ENCODE data around the gene POLE. TPM values are rescaled to one million over a fixed set of nuclear protein-coding genes. Genes with fewer than 3 reads are reported as not detected.

Gene POLE
- total RNA-seq, 4 donors from 2014 or later, result 15.8 to 60.8 (median 27.1) TPM

DNA sequence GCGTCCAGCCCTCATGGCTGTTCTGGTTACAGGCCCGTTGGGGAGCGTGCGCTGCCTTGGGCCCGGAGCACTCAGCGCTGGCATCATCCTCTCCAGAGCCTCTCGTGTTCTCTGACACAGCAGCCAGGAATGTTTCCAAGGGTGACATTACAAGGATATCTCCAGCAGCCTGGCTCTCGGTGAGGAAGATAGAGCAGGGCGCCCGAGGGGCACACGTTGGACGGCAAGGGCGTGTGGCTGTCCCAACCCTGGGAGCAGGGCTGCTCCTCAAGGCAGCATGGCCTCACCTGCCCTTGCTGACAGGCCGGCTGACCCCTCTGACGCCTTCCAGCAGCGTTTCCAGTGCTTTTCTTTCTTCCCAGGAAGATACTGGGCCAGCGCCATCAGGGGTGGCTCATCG lies 91.1 kb downstream of the POLE start:
- ATAC-seq (ENCODE audit: low FRiP score), result no peak
- DNase-seq (ENCODE audit: low spot score), result no peak
- TF ChIP-seq, protein P1, sequence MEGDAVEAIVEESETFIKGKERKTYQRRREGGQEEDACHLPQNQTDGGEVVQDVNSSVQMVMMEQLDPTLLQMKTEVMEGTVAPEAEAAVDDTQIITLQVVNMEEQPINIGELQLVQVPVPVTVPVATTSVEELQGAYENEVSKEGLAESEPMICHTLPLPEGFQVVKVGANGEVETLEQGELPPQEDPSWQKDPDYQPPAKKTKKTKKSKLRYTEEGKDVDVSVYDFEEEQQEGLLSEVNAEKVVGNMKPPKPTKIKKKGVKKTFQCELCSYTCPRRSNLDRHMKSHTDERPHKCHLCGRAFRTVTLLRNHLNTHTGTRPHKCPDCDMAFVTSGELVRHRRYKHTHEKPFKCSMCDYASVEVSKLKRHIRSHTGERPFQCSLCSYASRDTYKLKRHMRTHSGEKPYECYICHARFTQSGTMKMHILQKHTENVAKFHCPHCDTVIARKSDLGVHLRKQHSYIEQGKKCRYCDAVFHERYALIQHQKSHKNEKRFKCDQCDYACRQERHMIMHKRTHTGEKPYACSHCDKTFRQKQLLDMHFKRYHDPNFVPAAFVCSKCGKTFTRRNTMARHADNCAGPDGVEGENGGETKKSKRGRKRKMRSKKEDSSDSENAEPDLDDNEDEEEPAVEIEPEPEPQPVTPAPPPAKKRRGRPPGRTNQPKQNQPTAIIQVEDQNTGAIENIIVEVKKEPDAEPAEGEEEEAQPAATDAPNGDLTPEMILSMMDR (IDR thresholded peaks at IDR 0.05), result no peak

DNA sequence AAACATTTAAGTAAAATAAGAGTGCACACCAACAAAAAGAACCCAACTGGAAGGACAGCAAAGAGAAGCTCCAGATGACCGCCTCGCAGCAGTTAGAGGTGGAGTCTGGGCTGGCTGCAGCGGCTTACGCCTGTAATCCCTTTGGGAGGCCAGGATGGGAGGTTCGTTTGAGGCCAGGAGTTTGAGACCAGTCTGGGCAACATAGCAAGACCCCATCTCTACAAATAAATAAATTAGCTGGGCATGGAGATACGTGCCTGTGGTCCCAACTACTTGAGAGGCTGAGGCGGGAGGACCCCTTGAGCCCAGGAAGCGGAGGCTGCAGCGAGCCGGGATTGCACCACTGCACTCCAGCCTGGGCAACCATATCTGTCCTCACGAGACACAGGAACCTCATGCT lies 92.0 kb downstream of the POLE start:
- TF ChIP-seq, protein P1 (IDR thresholded peaks at IDR 0.05), result no peak
- no peak for DNase-seq (ENCODE audit: low spot score)
- ATAC-seq (ENCODE audit: low FRiP score), result no peak

DNA sequence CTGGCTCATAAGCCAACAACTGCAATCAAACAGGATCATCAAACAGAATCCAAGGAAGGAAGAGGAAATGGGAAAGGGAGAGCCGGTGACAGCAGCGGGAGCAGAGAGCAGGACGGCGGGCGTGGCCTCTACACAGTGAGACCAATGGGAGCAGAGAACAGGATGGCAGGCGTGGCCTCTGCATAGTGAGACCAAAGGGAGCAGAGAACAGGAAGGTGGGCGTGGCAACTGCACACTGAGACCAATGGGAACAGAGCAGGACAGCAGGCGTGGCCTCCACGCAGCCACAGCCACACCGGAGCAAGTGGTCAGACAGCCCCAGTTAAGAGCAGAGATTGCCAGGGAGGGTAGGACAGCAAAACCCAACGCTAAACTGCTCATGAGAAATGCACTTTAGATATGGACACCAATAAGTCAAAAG lies 93.2 kb downstream of the POLE start:
- TF ChIP-seq, protein P1 (IDR thresholded peaks at IDR 0.05), result no peak
- peak; percentile 86 for DNase-seq (ENCODE audit: low spot score)
- ATAC-seq (ENCODE audit: low FRiP score), result peak; percentile 96

DNA sequence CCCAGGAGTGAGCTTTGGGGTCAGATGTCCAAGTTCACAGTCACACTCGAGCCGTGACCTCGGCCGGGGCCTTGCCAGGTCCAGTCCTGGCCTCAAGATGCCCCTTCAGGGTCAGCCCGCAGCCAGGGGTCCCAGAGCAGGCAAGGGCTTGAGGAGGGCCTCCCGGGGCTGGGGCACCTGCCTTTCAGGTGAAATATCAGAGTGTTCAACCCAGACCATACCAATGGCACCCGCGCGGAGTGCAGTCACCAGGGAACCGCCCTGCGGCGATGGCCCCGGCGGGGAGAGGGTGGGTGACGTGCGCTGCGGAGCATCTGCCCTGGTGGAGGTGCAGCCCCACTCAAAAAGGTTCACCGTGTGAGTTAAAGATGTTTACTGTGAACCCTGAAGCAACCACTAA lies 93.6 kb downstream of the POLE start:
- TF ChIP-seq, protein P1 (IDR thresholded peaks at IDR 0.05), result no peak
- ATAC-seq (ENCODE audit: low FRiP score) (no peak), DNase-seq (ENCODE audit: low spot score) (no peak)

DNA sequence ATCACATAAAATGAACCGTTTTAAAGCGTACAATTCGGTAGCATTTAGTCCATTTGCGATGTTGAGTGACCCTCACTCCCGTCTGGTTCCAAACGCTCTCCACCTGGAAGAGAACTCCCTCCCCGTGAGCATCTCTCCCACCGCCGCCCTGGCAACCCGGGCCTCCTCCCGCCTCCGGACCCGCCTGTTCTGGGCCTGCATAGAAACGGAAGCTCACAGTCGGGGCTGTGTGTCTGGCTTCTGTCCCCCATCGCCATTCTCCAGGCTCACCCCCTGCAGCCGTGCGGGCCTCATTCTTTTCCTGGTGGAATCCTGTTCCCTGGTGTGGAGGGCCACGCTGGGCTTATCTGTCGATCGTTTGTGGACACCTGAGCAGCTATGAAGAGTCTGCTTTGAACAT lies 94.1 kb downstream of the POLE start:
- ATAC-seq (ENCODE audit: low FRiP score) (no peak), DNase-seq (ENCODE audit: low spot score) (no peak)
- TF ChIP-seq, protein P1 (IDR thresholded peaks at IDR 0.05), result no peak

DNA sequence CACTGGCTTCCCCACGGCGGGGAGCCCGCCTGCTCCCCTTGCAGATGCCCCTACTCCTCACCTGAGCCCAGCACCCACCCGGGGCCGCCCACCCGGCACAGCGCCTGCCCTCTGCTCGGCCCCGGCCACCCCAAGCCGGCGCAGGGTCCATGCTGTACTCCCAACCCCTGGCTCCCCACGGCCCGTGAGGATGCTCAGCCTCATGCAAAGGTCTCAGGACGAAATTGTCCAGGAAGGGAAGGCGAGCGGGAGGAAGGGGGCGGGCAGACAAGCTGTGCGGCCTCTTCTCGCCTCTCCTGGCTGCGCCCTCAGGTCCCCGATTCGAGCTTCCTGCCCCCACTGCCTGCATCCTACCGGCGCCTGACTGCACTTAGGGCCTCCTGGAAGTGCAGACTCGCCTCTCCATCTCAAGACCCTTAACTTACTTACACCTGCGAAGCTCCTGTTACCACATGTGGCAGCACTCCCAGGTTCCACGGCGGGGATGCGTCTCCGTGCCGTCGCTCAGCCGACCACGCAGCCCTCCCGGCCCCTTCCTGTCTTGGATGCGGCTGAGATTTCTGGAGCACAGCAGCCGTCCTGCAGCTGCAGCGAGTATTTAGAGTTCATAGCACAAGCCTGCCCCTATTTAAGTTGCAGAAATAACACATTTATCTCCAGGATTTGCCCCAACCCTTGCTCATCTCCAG lies 94.7 kb downstream of the POLE start:
- TF ChIP-seq, protein P1 (IDR thresholded peaks at IDR 0.05), result no peak
- no peak for DNase-seq (ENCODE audit: low spot score)
- ATAC-seq (ENCODE audit: low FRiP score), result no peak

Data from omental fat pad (tissue), 4 donors.